Lower lobe of right lung (tissue), 2 donors: Measurements from ENCODE around the gene MEIKIN. TPM values are rescaled to one million over a fixed set of nuclear protein-coding genes. Genes with fewer than 3 reads are reported as not detected.

ENCODE experiments used
- ATAC-seq, 2 donors: fragments of 200-7000 bp; cut with Tn5 transposase; one replicate each; pipeline ENCODE4 v1.9.1; 2020 to 2022; ENCODE audit warnings: mild to moderate bottlenecking in 2 of 2, moderate library complexity in 2 of 2
- DNase-seq: peaks from one replicate; pipeline ENCODE4 v3.0.0-alpha.2; 2020
- H3K27ac ChIP-seq: fragments of 200-600 bp; one replicate; pipeline ENCODE4 v1.8.0; 2022
- H3K27me3 ChIP-seq: fragments of 200-600 bp; one replicate; pipeline ENCODE4 v1.8.0; 2022; ENCODE audit warnings: low read depth
- H3K36me3 ChIP-seq: fragments of 200-600 bp; one replicate; pipeline ENCODE4 v1.8.0; 2022; ENCODE audit warnings: mild to moderate bottlenecking
- H3K4me1 ChIP-seq: fragments of 200-600 bp; one replicate; pipeline ENCODE4 v1.8.0; 2022
- H3K4me3 ChIP-seq: fragments of 200-600 bp; one replicate; pipeline ENCODE4 v1.8.0; 2022; ENCODE audit warnings: mild to moderate bottlenecking
- H3K9me3 ChIP-seq: fragments of 200-600 bp; one replicate; pipeline ENCODE4 v1.8.0; 2022
- CTCF ChIP-seq: fragments of 200-600 bp; IDR thresholded peaks from one replicate; pipeline ENCODE4 v1.8.0; 2022; ENCODE audit warnings: antibody characterized with exemption, mild to moderate bottlenecking
- intact Hi-C: fragments of 100-400 bp; cut with DNase I; formaldehyde crosslinking; loops from one replicate; pipeline ENCODE4 v1.11.0; 2022
- long read RNA-seq: library from polyadenylated mRNA; unstranded; transcript quantifications from one replicate; pipeline ENCODE4 v2.0.0, GENCODE V29; 2021
- total RNA-seq: library from RNA; stranded (reverse); fragmentation: NEBNext Ultra II Directional; extraction: Animal tissue kit (Norgen Biotek cat#: 25700); gene quantifications from one replicate; pipeline ENCODE4 v1.2.1, GENCODE V29; 2021
- donor health status: DM: no; HTN: yes; CAD: no; lungs with severe emphysema.

Gene MEIKIN
- not detected for total RNA-seq
- long read RNA-seq: 0 reads

- ATAC-seq (no peak), DNase-seq (no peak)
- Histone ChIP-seq H3K4me3 (no peak within 1 kb of the TSS), H3K36me3 (no peaks in the 10 kb centered on the region), H3K4me1 (no peaks in the 10 kb centered on the region), H3K27me3 (no peaks in the 10 kb centered on the region), H3K9me3 (no peaks in the 10 kb centered on the region), H3K27ac (no peak within 1 kb of the TSS)
- no peak for TF ChIP-seq CTCF
- intact Hi-C loops: no loop called here
These were observed at the start of gene MEIKIN for GRCh38 chr5:131945551-131946168. Gene MEIKIN, minus strand, starts transcription at chr5:131945663. Its CDS starts 158 bp downstream, at chr5:131945505.

GRCh38 chr5:131994533-131995226 lies 49.2 kb upstream of the MEIKIN start:
- intact Hi-C loops: no loop called here
- Histone ChIP-seq H3K9me3 (no peaks in the 10 kb centered on the region), H3K27me3 (no peaks in the 10 kb centered on the region), H3K4me3 (no peak overlapping the region), H3K4me1 (peaks cover 10% of the 10 kb centered on the region), H3K27ac (no peak overlapping the region), H3K36me3 (no peaks in the 10 kb centered on the region)
- DNase-seq: peak; percentile 5
- no peak for TF ChIP-seq CTCF
- no peak for ATAC-seq

- Histone ChIP-seq H3K4me1 (peaks cover 10% of the 10 kb centered on the region), H3K27me3 (no peaks in the 10 kb centered on the region), H3K27ac (no peak overlapping the region), H3K9me3 (no peaks in the 10 kb centered on the region), H3K4me3 (no peak overlapping the region), H3K36me3 (no peaks in the 10 kb centered on the region)
- no peak for TF ChIP-seq CTCF
- DNase-seq (peak; percentile 10), ATAC-seq (no peak)
- intact Hi-C loops: no loop called here
These were observed 48.6 kb upstream of the MEIKIN start for GRCh38 chr5:131994090-131994489.

- no peaks in the 10 kb centered on the region for H3K36me3 ChIP-seq
- no peaks in the 10 kb centered on the region for H3K9me3 ChIP-seq
- TF ChIP-seq CTCF: no peak
- H3K4me3 ChIP-seq: no peak overlapping the region
- H3K27ac ChIP-seq: no peak overlapping the region
- ATAC-seq (no peak), DNase-seq (peak; percentile 14)
- peaks cover 10% of the 10 kb centered on the region for H3K4me1 ChIP-seq
- intact Hi-C loops: no loop called here
- no peaks in the 10 kb centered on the region for H3K27me3 ChIP-seq
These were observed 48.2 kb upstream of the MEIKIN start for GRCh38 chr5:131993676-131994075.

GRCh38 chr5:131992370-131992769 lies 46.9 kb upstream of the MEIKIN start:
- Histone ChIP-seq H3K4me3 (no peak overlapping the region), H3K36me3 (no peaks in the 10 kb centered on the region), H3K27me3 (no peaks in the 10 kb centered on the region), H3K9me3 (no peaks in the 10 kb centered on the region), H3K27ac (no peak overlapping the region), H3K4me1 (peaks cover 4% of the 10 kb centered on the region)
- DNase-seq (peak; percentile 13), ATAC-seq (no peak)
- no peak for TF ChIP-seq CTCF
- intact Hi-C loops: no loop called here
